Measurements from ENCODE around the gene ARHGEF16.

DNA sequence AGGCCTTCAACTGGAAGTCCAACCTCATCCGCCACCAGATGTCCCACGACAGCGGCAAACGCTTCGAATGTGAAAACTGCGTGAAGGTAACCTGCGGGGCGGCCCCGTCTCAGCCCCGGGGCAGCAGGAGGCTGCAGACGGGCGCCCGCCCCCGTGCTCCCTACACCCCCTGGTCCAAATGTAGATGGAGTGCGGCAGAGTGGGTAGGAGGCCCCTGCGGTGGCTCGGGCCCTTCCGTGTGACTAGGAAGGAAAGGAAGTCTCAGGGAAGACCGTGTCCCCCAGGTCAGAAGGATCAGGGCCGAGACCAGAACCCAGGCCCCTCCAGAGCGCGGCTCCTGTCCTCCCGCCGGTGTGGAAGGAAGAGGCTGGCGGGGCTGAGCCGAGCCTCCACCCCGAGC is 49.7 kb upstream of the ARHGEF16 start:
- TF ChIP-seq EZH2 (IDR thresholded peaks at IDR 0.05; ENCODE audit: insufficient read depth, poor library complexity, severe bottlenecking) (no peak), EZH2phosphoT487 (IDR thresholded peaks at IDR 0.05; ENCODE audit: insufficient read depth, low read depth) (no peak)

All from GM23248 (cell line).